GM19328 (cell line): ENCODE results near the gene ATF7.
"Not testable (repeated sequence)": the region's sequence is repeated elsewhere in the genome, so short reads cannot be mapped to it uniquely, and the experiment has no call there.

Experiments used
- ATAC-seq: cut with Tn5 transposase; IDR thresholded peaks from one replicate; pipeline ENCODE4 v1.9.1; 2021; ENCODE audit warnings: mild to moderate bottlenecking, moderate library complexity; ENCODE audit not compliant: unreplicated experiment

The ATF7 gene

DNA sequence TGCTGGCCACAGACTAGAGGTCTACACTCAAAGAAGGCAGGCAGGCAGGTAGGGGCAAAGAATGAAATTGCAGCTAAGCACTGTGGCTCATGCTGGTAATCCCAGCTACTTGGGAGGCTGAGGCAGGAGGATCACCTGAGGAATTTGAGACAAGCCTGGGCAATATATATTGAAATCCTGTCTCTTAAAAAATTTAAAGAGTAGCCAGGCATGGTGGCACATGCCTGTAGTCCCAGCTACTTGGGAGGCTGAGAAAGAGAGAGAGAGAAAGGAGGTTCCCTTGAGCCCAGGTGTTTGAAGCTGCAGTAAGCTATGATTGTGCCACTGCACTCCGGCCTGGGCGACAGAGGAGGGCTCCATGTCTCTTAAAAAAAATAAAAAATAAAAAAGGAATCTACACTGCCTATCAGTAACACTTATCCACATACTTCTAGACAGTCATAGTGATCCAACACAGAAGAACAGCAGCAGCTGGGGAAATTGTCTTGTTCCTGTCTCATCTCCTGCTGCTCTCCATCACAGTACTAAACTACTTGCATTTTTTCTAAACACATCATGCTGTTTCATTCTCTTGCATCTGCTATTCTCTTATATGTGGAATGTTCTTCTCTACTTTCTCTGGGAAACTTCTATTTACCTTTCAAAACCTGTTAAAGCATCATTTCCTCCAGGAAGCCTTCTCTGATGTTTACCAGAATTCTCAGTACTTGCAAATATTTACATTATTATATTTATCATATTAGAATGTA lies 57.2 kb downstream of the ATF7 start:
- no peak for ATAC-seq

DNA sequence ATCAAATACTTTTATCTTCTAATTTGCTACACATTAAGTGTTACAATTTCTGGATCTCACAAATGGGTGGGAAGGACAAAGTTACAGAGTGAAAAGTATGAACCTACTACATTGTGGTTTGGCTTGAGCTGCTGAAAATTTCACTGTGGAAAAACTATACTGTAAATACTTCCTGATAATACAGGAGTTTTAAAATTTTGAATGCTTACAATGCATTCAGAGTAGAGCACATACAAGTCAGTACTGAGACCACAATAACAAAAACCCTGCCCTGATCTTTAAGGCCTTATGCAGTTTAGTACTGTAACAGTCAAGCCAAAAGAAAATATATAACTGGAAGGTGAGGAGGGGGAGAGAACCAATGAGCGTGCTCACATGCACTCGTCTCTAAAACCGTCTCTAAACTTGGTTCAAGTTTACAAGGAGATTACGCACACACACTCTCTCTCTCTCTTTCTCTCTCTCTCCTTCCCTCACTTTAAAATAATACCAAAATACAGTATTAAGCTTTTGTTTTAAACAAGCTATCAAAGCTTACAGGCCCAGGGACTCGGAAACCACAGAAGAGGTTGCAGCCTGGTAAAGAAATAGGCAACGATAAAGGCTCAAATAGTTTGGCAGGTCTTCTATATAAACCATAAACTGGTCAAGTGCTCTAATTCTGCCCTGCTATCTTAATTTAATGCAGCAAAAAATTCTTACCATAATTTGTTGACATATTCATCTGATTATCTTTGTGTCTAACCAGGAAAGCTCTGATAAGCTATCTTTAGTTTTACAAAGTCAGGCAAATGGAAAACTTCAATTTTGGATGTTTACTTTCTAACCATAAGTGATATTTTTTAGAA lies 58.0 kb downstream of the ATF7 start:
- ATAC-seq, result no peak

DNA sequence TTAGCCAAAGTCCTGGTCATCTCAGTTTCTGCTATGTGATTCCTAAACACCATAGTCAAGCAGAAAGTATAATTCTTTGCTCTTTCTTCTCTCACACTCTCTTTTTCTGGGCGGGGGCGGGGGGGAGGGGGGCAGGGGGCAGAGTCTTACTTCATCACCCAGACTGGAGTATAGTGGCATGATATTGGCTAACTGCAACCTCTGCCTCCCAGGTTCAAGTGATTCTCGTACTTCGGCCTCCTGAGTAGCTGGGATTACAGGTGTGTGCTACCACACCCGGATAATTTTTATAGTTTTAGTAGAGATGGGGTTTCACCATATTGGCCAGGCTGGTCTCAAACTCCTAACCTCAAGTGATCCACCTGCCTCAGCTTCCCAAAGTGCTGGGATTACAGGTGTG lies 60.8 kb downstream of the ATF7 start:
- ATAC-seq, result not testable (repeated sequence)

GRCh38 chr12:53564941-53565340 lies 61.2 kb downstream of the ATF7 start:
- no peak for ATAC-seq

DNA sequence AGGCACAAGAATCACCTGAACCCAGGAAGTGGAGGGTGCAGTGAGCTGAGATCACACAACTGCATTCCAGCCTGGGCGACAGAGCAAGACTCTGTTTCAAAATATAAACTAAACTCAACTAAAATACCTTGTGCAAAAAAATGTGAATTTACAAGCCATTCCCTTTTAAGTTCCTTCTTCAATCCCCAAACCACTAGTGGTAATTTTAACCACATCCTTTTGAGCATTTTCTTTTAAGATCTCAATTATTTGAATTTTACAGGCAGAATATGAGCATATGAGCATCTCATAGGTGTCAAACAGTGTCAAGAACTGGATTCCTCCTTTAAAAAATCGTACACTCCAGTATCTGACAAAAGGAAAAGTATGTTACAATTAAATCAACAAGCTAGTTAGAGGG lies 61.9 kb downstream of the ATF7 start:
- ATAC-seq, result no peak

DNA sequence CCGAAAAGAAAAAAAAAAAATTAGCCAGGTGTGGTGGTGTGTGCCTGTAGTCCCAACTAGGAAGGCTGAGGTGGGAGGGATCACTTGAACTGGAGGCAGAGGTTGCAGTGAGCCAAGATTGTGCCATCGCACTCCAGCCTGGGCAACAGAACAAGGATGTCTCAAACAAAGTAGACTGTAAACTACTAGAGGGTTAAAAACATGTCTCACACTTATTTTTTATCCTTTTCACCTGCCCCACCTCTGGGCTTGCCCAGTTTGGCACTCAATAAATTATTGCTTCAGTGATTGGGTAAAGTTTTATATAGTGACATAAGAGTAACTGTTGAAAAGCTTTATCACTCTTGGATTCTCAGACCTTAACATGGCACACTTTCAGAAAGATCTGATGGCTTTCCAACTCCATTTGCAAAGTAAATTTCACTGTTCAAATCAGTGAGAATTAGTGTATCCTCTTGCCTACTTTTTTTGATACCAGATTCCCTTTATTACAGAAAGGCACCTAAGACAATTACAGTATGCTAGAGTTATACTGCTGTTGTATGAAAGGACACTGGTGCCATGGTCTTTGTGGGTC lies 62.6 kb downstream of the ATF7 start:
- ATAC-seq, result no peak

DNA sequence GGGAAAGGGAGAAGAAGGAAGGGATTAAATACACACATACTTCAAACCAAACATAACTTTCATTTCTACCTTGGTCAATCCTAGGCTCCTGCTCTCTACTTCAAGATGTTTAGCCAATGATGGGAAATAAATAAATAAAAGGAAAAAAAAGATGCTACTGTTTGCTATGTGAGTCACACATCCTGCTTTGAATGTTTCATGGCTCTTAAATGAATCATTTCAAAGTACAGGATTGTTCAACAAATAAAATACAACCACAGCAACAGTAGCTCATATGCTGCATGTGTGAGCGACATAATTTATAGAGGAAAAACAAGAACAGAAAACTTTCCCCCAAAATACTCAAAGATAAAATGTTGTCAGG lies 64.6 kb downstream of the ATF7 start:
- ATAC-seq, result no peak

- no peak for ATAC-seq
Measured at GRCh38 chr12:53560912-53561589, 65.1 kb downstream of the ATF7 start.

DNA sequence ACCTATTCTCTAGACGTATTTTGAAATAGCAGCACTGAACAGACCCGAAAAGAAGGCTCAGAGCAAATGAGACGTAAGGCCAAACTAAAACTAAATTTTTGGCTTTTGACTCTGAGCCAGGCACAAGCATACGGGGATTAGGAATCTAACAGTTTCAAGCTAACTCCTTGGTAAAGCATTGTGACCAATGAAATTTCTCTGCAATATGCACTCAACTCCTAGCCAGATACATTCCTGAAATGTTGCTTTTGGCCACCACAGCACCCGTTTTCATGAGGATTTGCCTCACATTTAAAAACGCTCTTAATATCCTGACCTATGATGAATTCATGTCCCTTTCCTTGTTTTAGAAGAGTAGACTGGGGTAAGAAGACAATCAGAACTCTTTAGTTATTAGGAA lies 65.8 kb downstream of the ATF7 start:
- ATAC-seq, result no peak

GRCh38 chr12:53558631-53559030 lies 67.6 kb downstream of the ATF7 start:
- ATAC-seq, result no peak

- ATAC-seq, result no peak
Measured at GRCh38 chr12:53552361-53553327, 73.5 kb downstream of the ATF7 start.

- no peak for ATAC-seq
Measured at GRCh38 chr12:53551889-53552291, 74.3 kb downstream of the ATF7 start.

GRCh38 chr12:53550595-53550994 lies 75.6 kb downstream of the ATF7 start:
- ATAC-seq, result no peak

GRCh38 chr12:53550131-53550530 lies 76.1 kb downstream of the ATF7 start:
- not testable (repeated sequence) for ATAC-seq

GRCh38 chr12:53548354-53548753 lies 77.8 kb downstream of the ATF7 start:
- not testable (repeated sequence) for ATAC-seq

DNA sequence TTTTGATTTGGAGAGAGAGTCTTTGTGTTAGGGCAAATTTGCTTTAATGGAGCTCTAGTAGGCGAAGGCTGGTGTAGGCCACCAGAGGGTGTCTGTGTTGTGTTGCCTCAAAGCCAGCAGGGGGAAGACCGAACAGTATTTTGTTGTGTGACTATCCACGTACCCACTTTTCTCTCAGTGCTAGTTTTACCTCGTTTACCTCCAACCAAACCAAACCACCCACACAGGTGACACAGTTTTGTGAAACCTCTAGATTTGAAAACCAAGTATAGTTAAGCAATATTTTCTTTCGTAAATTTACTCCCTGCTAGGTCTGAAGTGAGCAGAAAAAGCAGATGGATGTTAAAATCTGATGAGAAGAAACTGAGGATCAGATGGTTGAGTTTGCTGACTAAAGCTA lies 82.6 kb downstream of the ATF7 start:
- no peak for ATAC-seq

- ATAC-seq, result no peak
Measured at GRCh38 chr12:53539526-53539925, 86.7 kb downstream of the ATF7 start.

GRCh38 chr12:53538209-53538689 lies 87.9 kb downstream of the ATF7 start:
- no peak for ATAC-seq

DNA sequence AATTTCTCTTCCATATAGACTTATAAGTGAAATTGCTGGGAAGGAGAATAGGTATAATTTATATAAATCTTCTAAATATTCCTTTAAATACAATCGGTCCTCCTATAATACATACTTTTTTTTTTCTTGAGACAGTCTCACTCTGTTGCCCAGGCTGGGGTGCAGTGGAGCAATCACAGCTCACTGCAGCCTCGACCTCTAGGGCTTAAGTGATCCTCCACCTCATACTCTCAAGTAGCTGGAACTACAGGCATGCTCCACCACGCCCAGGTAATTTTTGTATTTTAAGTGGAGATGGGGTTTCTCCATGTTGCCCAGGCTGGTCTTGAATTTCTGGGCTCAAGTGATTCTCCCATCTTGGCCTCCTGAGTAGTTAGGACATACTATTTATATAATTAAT lies 89.2 kb downstream of the ATF7 start:
- no peak for ATAC-seq

DNA sequence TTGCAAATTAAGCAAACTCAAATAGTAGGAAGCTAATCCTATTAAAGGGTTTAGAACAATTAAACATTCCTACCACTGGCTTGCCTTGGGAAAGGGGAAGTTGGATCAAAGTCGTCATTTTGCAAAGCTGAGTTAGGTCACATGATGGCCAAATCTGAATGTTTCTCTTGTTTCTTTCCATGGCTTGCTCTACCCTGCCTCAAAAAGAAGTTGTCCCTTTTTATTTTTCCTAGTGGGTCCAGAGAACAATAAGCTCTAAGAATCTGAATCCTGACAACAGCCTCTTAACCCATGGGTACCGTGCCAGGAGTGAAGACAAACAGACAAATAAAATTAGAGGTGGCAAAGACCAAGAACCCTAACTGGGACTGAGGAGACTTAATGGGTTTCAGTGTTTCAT lies 92.7 kb downstream of the ATF7 start:
- ATAC-seq, result no peak
